H9 (cell line): Measurements from ENCODE around the gene MED13L. TPM values are rescaled to one million over a fixed set of nuclear protein-coding genes. Genes with fewer than 3 reads are reported as not detected.

Source experiments
- DNase-seq: peaks from one replicate; pipeline ENCODE4 v3.0.0-alpha.2; 2017
- H2AFZ ChIP-seq: one replicate; pipeline ENCODE4 v1.6.1; 2013; ENCODE audit warnings: mild to moderate bottlenecking, low read length, control low read depth, moderate library complexity
- H2AK5ac ChIP-seq: 2 replicates; pipeline ENCODE4 v1.6.1; 2013; ENCODE audit warnings: low read length, control low read depth, mixed read lengths; ENCODE audit not compliant: insufficient read length
- H2BK120ac ChIP-seq: one replicate; pipeline ENCODE4 v1.6.1; 2013; ENCODE audit warnings: low read depth, mild to moderate bottlenecking, low read length, control low read depth, inconsistent platforms; ENCODE audit not compliant: poor library complexity, severe bottlenecking
- H2BK12ac ChIP-seq: 2 replicates; pipeline ENCODE4 v1.6.1; 2013; ENCODE audit warnings: low read length, control low read depth, mixed read lengths, low read depth; ENCODE audit not compliant: insufficient read length
- H2BK15ac ChIP-seq: 2 replicates; pipeline ENCODE4 v1.6.1; 2013; ENCODE audit warnings: low read depth, low read length, control low read depth
- H2BK20ac ChIP-seq: one replicate; pipeline ENCODE4 v1.6.1; 2013; ENCODE audit warnings: low read depth, mild to moderate bottlenecking, low read length, control low read depth, inconsistent platforms; ENCODE audit not compliant: poor library complexity, severe bottlenecking
- H2BK5ac ChIP-seq: 2 replicates; pipeline ENCODE4 v1.6.1; 2013; ENCODE audit warnings: low read length, control low read depth, mixed read lengths; ENCODE audit not compliant: insufficient read length
- H3K14ac ChIP-seq: 2 replicates; pipeline ENCODE4 v1.6.1; 2013; ENCODE audit warnings: low read length, control low read depth; ENCODE audit not compliant: insufficient read depth
- H3K18ac ChIP-seq: 2 replicates; pipeline ENCODE4 v1.6.1; 2013; ENCODE audit warnings: low read depth, mild to moderate bottlenecking, mixed read lengths, low read length, control low read depth; ENCODE audit not compliant: insufficient read length
- H3K23ac ChIP-seq: 2 replicates; pipeline ENCODE4 v1.6.1; 2013; ENCODE audit warnings: low read length, control low read depth, mixed read lengths, low read depth; ENCODE audit not compliant: insufficient read length
- H3K23me2 ChIP-seq: 2 replicates; pipeline ENCODE4 v1.6.1; 2013; ENCODE audit warnings: low read depth, mild to moderate bottlenecking, mixed read lengths, low read length, control low read depth; ENCODE audit not compliant: insufficient read length, poor library complexity, severe bottlenecking
- H3K27ac ChIP-seq: 2 replicates; pipeline ENCODE4 v1.5.1; 2013; ENCODE audit warnings: low read length, control low read depth, mixed read lengths, low read depth; ENCODE audit not compliant: insufficient read length
- H3K27me3 ChIP-seq: 2 replicates; pipeline ENCODE4 v1.6.1; 2013; ENCODE audit warnings: low read length, control low read depth, inconsistent platforms; ENCODE audit not compliant: insufficient read depth
- H3K4ac ChIP-seq: 2 replicates; pipeline ENCODE4 v1.6.1; 2013; ENCODE audit warnings: low read depth, mild to moderate bottlenecking, control low read depth, inconsistent platforms, low read length, moderate library complexity
- H3K4me1 ChIP-seq: 2 replicates; pipeline ENCODE4 v1.6.1; 2013; ENCODE audit warnings: low read length, control low read depth, inconsistent platforms; ENCODE audit not compliant: insufficient read depth
- H3K4me2 ChIP-seq: 2 replicates; pipeline ENCODE4 v1.6.1; 2013; ENCODE audit warnings: low read length, control low read depth, mixed read lengths; ENCODE audit not compliant: insufficient read length, insufficient read depth
- H3K56ac ChIP-seq: 2 replicates; pipeline ENCODE4 v1.6.1; 2013; ENCODE audit warnings: low read depth, mild to moderate bottlenecking, mixed read lengths, low read length, control low read depth; ENCODE audit not compliant: insufficient read length
- H3K79me1 ChIP-seq: 2 replicates; pipeline ENCODE4 v1.6.1; 2013; ENCODE audit warnings: low read depth, mild to moderate bottlenecking, moderate library complexity, low read length, control low read depth, inconsistent platforms; ENCODE audit not compliant: insufficient read depth, poor library complexity, severe bottlenecking
- H3K79me2 ChIP-seq: 2 replicates; pipeline ENCODE4 v1.6.1; 2013; ENCODE audit warnings: low read length, control low read depth, inconsistent platforms; ENCODE audit not compliant: insufficient read depth
- H3K9ac ChIP-seq: 2 replicates; pipeline ENCODE4 v1.6.1; 2013; ENCODE audit warnings: low read length, control low read depth, mixed read lengths; ENCODE audit not compliant: insufficient read length; ENCODE audit errors: extremely low read depth
- H3K9me3 ChIP-seq: one replicate; pipeline ENCODE4 v1.6.1; 2013; ENCODE audit warnings: low read depth, low read length, inconsistent platforms; ENCODE audit not compliant: control insufficient read depth
- H3T11ph ChIP-seq: one replicate; pipeline ENCODE4 v1.6.1; 2013; ENCODE audit warnings: mild to moderate bottlenecking, low read length, control low read depth, inconsistent platforms
- H4K20me1 ChIP-seq: one replicate; pipeline ENCODE4 v1.6.1; 2013; ENCODE audit not compliant: control insufficient read depth, insufficient read length, insufficient read depth
- H4K5ac ChIP-seq: 2 replicates; pipeline ENCODE4 v1.6.1; 2013; ENCODE audit warnings: low read depth, mild to moderate bottlenecking, mixed read lengths, low read length, control low read depth; ENCODE audit not compliant: insufficient read length
- H4K8ac ChIP-seq: replicated peaks from 2 replicates; pipeline ENCODE4 v1.6.1; 2013; ENCODE audit warnings: low read length, control low read depth, mixed read lengths, low read depth; ENCODE audit not compliant: insufficient read length
- H4K91ac ChIP-seq: 2 replicates; pipeline ENCODE4 v1.6.1; 2013; ENCODE audit warnings: low read depth, mild to moderate bottlenecking, moderate library complexity, mixed read lengths, low read length, control low read depth; ENCODE audit not compliant: insufficient read length
- H3K27ac Mint-ChIP-seq, 3 experiments: 2 replicates in 2 of 3; 3 replicates in 1 of 3; pipeline ENCODE4 v1.8.0; 2020 to 2021; ENCODE audit warnings: mixed read lengths in 3 of 3, mild to moderate bottlenecking in 1 of 3, moderate library complexity in 1 of 3
- H3K27me3 Mint-ChIP-seq: 2 replicates; pipeline ENCODE4 v1.8.0; 2021; ENCODE audit warnings: low read depth, mild to moderate bottlenecking, moderate library complexity, mixed read lengths
- H3K36me3 Mint-ChIP-seq, 3 experiments: 2 replicates in 2 of 3; 3 replicates in 1 of 3; pipeline ENCODE4 v1.8.0; 2020 to 2021; ENCODE audit warnings: low read depth in 3 of 3, mixed read lengths in 3 of 3; ENCODE audit not compliant: insufficient read depth in 1 of 3
- H3K4me1 Mint-ChIP-seq, 2 experiments: 2 replicates each; pipeline ENCODE4 v1.8.0; 2020; ENCODE audit warnings: mixed read lengths in 2 of 2
- H3K4me3 Mint-ChIP-seq, 2 experiments: 2 replicates in 1 of 2; 3 replicates in 1 of 2; pipeline ENCODE4 v1.8.0; 2020 to 2021; ENCODE audit warnings: mild to moderate bottlenecking in 2 of 2, mixed read lengths in 2 of 2, moderate library complexity in 1 of 2
- H3K9me3 Mint-ChIP-seq, 2 experiments: 2 replicates in 1 of 2; 3 replicates in 1 of 2; pipeline ENCODE4 v1.8.0; 2020; ENCODE audit warnings: mild to moderate bottlenecking in 2 of 2, mixed read lengths in 2 of 2, moderate library complexity in 1 of 2
- WGBS: extraction: QIAGEN DNeasy Blood & Tissue Kit; methylation state at CpG from one replicate; pipeline ENCODE4 v1.1.7; 2013; ENCODE audit warnings: missing lambda C conversion rate, low lambda C conversion rate, mixed read lengths; ENCODE audit not compliant: insufficient read length; ENCODE audit errors: extremely low coverage; 5-methylcytosine and 5-hydroxymethylcytosine counted together
- total RNA-seq: library from RNA; stranded (reverse); gene quantifications from 2 replicates; pipeline ENCODE4 v1.2.1, GENCODE V29; 2021
- TF ChIP-seq, protein P1 (sequence below): fragments of 200-600 bp; sonication (generic); conservative IDR thresholded peaks from 3 replicates; pipeline ENCODE4 v1.8.0; 2021; ENCODE audit warnings: antibody characterized with exemption, mild to moderate bottlenecking

The MED13L gene
- total RNA-seq, 1 experiment from 2014 or later = 52.4 TPM

DNA sequence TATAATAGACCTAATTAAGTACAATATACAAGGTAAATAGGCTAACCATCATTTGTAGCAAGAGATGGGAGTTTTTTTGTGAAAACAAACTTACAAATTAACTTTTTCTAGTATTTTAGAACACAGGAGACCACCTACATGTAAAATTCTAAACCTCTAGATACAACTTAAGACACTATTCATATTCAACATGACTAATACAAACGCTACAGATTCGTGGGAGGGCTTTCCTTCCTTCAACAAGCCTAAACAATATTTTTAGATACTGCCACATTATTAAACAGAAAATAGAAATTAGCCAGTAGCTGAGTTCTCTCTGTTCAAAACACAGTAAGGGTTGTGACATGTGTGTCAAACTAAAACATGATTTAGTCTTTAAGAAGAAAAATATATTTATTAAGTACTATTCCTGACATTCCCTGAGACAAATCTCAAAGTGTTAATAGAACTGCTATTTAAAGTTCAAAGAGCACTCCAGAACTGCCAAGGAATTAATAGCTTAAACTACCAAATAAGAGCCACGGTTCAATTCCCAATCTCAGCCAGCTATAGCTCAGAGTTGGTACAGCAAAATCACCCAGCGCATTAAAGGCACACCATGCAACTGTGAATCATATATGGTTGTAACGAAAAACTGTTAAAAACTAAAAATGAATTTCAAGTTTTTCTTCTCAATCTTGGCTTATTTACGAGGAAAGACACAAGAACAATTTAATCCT is 10.7 kb downstream of the MED13L start:
- no peak overlapping the region for H3K4me2 ChIP-seq
- H3K9me3 ChIP-seq = no peaks in the 10 kb centered on the region
- peaks cover 5% of the 10 kb centered on the region for H3K4me1 ChIP-seq
- TF ChIP-seq, protein P1, sequence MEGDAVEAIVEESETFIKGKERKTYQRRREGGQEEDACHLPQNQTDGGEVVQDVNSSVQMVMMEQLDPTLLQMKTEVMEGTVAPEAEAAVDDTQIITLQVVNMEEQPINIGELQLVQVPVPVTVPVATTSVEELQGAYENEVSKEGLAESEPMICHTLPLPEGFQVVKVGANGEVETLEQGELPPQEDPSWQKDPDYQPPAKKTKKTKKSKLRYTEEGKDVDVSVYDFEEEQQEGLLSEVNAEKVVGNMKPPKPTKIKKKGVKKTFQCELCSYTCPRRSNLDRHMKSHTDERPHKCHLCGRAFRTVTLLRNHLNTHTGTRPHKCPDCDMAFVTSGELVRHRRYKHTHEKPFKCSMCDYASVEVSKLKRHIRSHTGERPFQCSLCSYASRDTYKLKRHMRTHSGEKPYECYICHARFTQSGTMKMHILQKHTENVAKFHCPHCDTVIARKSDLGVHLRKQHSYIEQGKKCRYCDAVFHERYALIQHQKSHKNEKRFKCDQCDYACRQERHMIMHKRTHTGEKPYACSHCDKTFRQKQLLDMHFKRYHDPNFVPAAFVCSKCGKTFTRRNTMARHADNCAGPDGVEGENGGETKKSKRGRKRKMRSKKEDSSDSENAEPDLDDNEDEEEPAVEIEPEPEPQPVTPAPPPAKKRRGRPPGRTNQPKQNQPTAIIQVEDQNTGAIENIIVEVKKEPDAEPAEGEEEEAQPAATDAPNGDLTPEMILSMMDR = no peak; the same call in 2 of the 3 replicates
- no peaks in the 10 kb centered on the region for H3K23me2 ChIP-seq
- H2AFZ ChIP-seq = no peak overlapping the region
- no peak overlapping the region for H3K56ac ChIP-seq
- no peak overlapping the region for H3K27ac Mint-ChIP-seq
- no peak overlapping the region for H2BK20ac ChIP-seq
- no peak overlapping the region for H3K4me3 Mint-ChIP-seq
- H3K4me1 Mint-ChIP-seq = peaks cover 18 to 22% of the 10 kb centered on the region in 2 experiments
- no peak overlapping the region for H3T11ph ChIP-seq
- no peak overlapping the region for H3K4ac ChIP-seq
- no peaks in the 10 kb centered on the region for H4K20me1 ChIP-seq
- no peaks in the 10 kb centered on the region for H3K9me3 Mint-ChIP-seq
- peaks cover 3% of the 10 kb centered on the region for H3K79me1 ChIP-seq
- no peak overlapping the region for H4K91ac ChIP-seq
- H3K23ac ChIP-seq = no peak overlapping the region
- no peak overlapping the region for H2BK5ac ChIP-seq
- H3K27me3 ChIP-seq = no peaks in the 10 kb centered on the region
- H2AK5ac ChIP-seq = no peak overlapping the region
- no peaks in the 10 kb centered on the region for H3K36me3 Mint-ChIP-seq
- no peak overlapping the region for H3K9ac ChIP-seq
- H2BK120ac ChIP-seq = no peak overlapping the region
- H3K79me2 ChIP-seq = peaks cover 21% of the 10 kb centered on the region
- H3K18ac ChIP-seq = no peak overlapping the region
- no peak for DNase-seq
- H4K8ac ChIP-seq = no peak overlapping the region
- no CpG with 5 or more reads among the region's 6 CpGs for WGBS
- no peak overlapping the region for H2BK15ac ChIP-seq
- no peaks in the 10 kb centered on the region for H3K27me3 Mint-ChIP-seq
- no peak overlapping the region for H3K14ac ChIP-seq
- no peak overlapping the region for H3K27ac ChIP-seq
- H2BK12ac ChIP-seq = no peak overlapping the region
- no peak overlapping the region for H4K5ac ChIP-seq
